DOHH2 (cell line): ENCODE measurements around the gene BLID.

Experiments used
- EZH2phosphoT487 ChIP-seq: fragments of 200-600 bp; sonication (generic); IDR thresholded peaks from 2 replicates; pipeline ENCODE4 v1.6.1; 2017; ENCODE audit warnings: borderline replicate concordance, mild to moderate bottlenecking, antibody characterized with exemption, low read length, moderate library complexity, mixed read lengths
- TF ChIP-seq, protein P1 (sequence below): fragments of 200-600 bp; sonication (generic); IDR thresholded peaks from one replicate; pipeline ENCODE4 v1.5.1; 2014; ENCODE audit warnings: antibody characterized with exemption, mild to moderate bottlenecking, low read depth, low read length; ENCODE audit not compliant: poor library complexity, severe bottlenecking

- TF ChIP-seq, protein P1, sequence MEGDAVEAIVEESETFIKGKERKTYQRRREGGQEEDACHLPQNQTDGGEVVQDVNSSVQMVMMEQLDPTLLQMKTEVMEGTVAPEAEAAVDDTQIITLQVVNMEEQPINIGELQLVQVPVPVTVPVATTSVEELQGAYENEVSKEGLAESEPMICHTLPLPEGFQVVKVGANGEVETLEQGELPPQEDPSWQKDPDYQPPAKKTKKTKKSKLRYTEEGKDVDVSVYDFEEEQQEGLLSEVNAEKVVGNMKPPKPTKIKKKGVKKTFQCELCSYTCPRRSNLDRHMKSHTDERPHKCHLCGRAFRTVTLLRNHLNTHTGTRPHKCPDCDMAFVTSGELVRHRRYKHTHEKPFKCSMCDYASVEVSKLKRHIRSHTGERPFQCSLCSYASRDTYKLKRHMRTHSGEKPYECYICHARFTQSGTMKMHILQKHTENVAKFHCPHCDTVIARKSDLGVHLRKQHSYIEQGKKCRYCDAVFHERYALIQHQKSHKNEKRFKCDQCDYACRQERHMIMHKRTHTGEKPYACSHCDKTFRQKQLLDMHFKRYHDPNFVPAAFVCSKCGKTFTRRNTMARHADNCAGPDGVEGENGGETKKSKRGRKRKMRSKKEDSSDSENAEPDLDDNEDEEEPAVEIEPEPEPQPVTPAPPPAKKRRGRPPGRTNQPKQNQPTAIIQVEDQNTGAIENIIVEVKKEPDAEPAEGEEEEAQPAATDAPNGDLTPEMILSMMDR = no peak
- no peak for TF ChIP-seq EZH2phosphoT487
Measured at GRCh38 chr11:122155765-122156527, 39.9 kb upstream of the BLID start.
